T-helper 2 cell treated with Interferon-gamma antibody and Interleukin-4, amounts not matched to agents 5 μg/mL and 100 μg/mL, for 36 hours (primary cell): ENCODE results near the gene KIF17.
A peak's percentile ranks its signal among the peaks of the same experiment; 100 is the strongest.

Source experiments
- DNase-seq: peaks from one replicate; pipeline ENCODE4 v3.0.0; 2021; ENCODE audit warnings: low spot score
- H3K27ac Mint-ChIP-seq: one replicate; pipeline ENCODE4 v1.8.0; 2021; ENCODE audit warnings: mild to moderate bottlenecking, mixed read lengths
- H3K27me3 Mint-ChIP-seq: one replicate; pipeline ENCODE4 v1.8.0; 2021; ENCODE audit warnings: low read depth, mixed read lengths
- H3K36me3 Mint-ChIP-seq: one replicate; pipeline ENCODE4 v1.8.0; 2021; ENCODE audit warnings: low read depth, mixed read lengths
- H3K4me1 Mint-ChIP-seq: one replicate; pipeline ENCODE4 v1.8.0; 2021; ENCODE audit warnings: low read depth, mixed read lengths
- H3K4me3 Mint-ChIP-seq: one replicate; pipeline ENCODE4 v1.8.0; 2022; ENCODE audit warnings: mild to moderate bottlenecking, moderate library complexity, mixed read lengths
- H3K9me3 Mint-ChIP-seq: one replicate; pipeline ENCODE4 v1.8.0; 2021; ENCODE audit warnings: mixed read lengths

Gene KIF17

DNA sequence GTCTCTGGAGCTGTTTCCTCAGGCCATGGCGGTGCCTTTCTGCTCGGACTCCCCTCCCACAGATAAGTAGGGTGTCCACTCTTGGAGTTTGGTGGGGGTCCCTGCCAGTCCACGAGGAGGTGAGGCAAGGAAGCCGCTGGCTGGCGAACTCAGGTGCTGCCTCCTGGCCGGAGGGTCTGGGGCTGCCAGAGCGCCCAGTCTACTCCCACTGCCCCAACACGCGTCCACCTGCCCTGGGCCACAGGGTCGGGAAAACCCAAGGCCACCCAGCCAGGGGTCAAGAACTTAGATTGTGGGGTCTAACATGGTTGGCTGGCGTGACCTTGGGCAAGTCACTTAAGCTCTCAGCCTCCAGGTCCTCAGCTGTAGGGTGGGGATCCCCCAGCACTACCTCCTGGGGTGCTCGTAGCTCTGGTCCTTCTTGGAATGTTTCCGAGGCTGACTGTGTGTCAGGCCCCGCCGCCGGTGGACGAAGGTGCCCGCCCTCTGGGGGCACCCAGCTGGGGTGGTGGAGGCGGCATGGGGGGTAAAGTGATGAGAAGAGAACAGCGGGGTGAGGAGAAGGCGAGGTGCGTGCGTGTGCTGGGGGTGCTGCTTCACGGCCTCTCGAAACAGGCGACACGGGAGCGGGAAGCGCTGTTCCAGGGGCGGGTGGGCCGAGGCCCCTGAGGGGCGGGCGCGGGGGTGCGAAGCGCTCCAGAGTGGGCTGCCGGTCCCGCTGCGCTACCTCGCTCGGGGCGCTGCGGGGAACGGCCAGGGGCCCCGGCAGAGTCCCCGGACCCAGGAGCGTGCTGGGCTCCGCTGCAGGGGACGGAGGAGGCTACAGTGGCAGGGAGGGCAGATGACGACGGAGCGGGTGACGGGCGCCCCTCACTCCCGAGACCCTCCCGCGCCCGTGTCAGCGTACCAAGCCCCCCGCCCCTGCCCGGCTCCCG lies 13.5 kb upstream of the KIF17 start:
- Mint-ChIP-seq H3K27me3 (peaks cover 42% of the 10 kb centered on the region), H3K4me3 (peak overlapping the region; percentile 66), H3K9me3 (no peaks in the 10 kb centered on the region), H3K36me3 (peaks cover 4% of the 10 kb centered on the region), H3K27ac (no peak overlapping the region), H3K4me1 (peaks cover 17% of the 10 kb centered on the region)
- DNase-seq, result no peak

DNA sequence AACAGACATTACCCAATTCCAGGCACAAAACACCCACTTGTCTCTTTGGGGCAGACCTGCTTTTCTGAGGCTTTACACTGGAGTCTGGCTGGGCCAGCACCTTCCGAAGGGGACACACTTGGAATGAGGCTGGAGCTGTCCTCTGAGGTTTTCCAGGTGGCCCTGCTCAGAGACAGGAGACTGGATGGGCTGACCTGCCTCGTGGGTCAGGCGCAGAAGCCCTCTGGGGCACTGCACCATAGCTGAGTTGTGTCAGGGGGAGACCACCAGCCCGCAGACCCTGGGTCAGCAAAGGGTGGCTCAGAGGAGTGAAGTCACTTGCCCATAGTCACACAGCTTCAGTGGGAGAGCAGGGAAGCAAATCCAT lies 12.9 kb upstream of the KIF17 start:
- peaks cover 42% of the 10 kb centered on the region for H3K27me3 Mint-ChIP-seq
- no peaks in the 10 kb centered on the region for H3K9me3 Mint-ChIP-seq
- no peak for DNase-seq
- no peak overlapping the region for H3K27ac Mint-ChIP-seq
- peaks cover 17% of the 10 kb centered on the region for H3K4me1 Mint-ChIP-seq
- H3K36me3 Mint-ChIP-seq, result peaks cover under 1% of the 10 kb centered on the region
- peak overlapping the region; percentile 66 for H3K4me3 Mint-ChIP-seq

DNA sequence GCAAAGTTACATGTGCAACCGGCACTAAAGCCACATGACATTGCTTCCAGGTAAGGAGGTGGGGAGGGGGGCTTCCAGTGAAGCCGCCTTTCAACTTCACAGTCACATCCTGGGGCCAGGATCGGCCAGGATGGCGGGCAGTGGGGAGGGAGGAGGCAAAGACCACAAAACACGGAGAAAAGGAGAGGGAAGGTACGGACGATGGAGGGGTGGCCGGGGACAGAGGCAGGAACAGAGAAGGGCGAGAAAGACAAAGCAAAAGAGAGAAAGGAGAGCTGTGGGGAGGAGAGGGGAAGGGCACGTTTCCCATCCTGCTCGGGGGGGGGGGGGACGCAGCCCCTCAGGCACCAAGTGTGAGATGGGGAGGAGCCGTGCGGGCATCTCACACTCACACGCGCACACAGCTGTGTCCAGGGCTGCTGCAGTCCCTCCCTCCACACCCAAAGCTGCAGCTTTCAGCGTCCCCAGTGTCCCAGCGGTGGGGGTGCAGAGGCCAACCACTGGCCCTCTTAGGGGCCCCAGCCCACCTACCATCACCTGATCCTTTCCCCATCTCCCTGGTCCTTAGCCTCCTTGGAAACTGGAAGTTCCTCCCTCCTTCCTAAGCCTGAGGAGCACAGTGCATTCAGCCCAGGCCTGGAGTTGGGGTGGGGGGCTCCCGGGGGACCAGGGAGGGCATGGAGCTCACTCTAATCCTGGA lies 12.3 kb upstream of the KIF17 start:
- Mint-ChIP-seq H3K27me3 (peaks cover 42% of the 10 kb centered on the region), H3K4me3 (no peak overlapping the region)

DNA sequence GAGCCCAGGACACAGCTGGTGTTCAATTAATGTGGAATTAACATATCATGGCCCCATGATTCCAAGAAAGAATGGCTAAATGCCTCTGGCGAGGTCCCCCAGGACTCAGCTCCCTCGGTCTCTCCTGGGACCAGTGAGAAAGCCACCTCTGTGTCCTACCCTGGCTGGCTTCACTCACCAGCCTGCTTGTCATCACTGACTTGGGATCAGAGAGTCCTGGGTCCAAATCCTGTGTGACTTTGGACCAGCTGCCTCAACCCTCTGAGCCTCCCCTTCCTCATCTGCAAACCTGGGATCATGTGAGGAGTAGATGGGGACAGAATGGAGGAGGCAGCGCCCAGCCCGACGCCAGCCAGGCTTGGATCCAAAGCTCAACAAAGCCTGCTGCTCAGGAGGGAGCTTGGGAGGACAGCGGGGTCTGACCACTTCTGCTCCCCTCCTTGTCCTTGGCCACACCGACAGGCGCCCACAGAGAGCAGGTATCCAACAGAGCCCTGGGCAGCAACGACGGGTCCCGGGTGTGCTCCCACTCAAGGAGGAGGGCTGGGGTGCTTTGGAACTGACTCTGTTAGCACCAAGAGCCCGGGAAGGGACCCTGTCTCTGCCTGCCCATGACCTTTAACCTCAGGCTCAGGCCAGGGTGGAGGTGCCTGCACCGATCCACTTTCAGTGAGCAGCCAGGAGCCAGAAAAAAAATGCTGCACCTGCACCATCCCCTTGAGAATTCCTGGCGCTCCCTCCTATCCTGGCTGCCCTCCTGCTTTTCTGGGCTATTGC lies 11.5 kb upstream of the KIF17 start:
- H3K27ac Mint-ChIP-seq, result no peak overlapping the region
- H3K36me3 Mint-ChIP-seq, result no peaks in the 10 kb centered on the region
- no peak overlapping the region for H3K4me3 Mint-ChIP-seq

More for the DNA sequence above, 12.3 kb upstream of the KIF17 start:
- H3K9me3 Mint-ChIP-seq, result no peaks in the 10 kb centered on the region
- H3K27ac Mint-ChIP-seq, result no peak overlapping the region
- DNase-seq, result no peak
- peaks cover 17% of the 10 kb centered on the region for H3K4me1 Mint-ChIP-seq
- no peaks in the 10 kb centered on the region for H3K36me3 Mint-ChIP-seq

DNA sequence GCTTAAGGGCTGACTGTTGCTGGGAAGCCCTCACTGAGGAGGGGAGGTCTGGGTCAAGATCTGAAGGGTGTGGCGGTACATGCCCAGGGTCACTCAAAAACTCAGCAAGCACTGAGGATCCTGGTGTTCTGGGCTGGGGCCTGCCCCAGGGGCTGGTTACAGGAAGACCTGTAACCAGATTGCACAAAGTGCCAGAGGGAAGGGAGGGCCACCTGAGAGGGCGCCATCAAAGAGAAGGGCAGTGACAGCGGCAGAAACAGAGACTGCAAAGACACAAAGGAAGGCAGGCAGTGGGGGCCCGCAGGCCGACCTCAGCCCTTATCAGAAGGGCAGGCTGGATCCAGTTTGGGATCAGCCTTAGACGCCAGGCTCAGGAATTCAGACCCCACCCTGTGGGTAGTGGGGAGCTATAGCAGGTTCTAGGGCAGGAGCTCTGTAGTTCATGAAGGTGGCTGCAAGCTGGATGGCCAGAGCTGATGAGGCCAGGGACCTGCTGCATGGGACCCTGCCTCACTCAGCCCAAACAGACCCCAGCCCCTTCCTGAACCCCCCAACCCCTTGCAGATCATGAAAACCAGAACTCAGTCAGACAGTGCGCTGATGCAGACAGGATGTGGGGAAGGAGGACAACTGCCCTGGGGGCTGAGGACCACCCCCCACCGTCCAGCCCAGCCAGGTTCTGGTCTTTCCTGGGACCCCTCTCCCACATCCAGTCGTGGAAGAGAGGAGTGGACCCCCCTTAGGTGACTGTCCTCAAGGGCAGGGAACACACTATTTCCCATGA lies 10.8 kb upstream of the KIF17 start:
- no peak for DNase-seq
- H3K27me3 Mint-ChIP-seq, result peaks cover 42% of the 10 kb centered on the region
- no peak overlapping the region for H3K4me3 Mint-ChIP-seq
- no peaks in the 10 kb centered on the region for H3K9me3 Mint-ChIP-seq
- H3K27ac Mint-ChIP-seq, result no peak overlapping the region
- peaks cover 16% of the 10 kb centered on the region for H3K4me1 Mint-ChIP-seq
- no peaks in the 10 kb centered on the region for H3K36me3 Mint-ChIP-seq

More for the DNA sequence above, 11.5 kb upstream of the KIF17 start:
- Mint-ChIP-seq H3K4me1 (peaks cover 17% of the 10 kb centered on the region), H3K27me3 (peaks cover 42% of the 10 kb centered on the region), H3K9me3 (no peaks in the 10 kb centered on the region)
- no peak for DNase-seq

DNA sequence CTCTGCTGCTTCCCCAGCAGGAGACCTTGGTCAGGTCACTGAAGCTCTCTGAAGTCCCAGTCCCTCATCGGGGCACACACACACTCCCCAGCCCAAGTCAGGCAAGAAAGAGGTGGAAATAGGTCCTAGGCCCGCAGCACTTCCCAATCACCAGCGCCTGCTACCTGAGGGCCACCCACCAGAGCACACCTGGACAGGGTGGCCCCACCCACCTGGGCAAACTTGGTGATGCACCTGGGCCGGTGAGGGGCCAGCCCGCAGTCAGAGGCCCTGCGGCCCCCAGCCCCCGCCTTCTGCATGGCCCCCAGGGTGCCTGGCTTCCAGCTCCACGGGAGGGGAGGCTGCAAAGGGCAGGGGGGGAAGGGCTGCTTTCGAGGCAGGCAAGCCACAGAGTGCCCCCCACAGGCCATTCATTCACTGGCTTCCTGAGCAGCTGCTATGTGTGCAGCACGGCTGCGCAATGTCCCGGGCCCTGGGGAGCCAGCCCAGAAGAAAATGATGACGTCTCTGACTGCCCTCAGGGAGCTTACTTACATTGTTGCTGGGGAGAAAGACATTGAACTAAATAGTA lies 10.0 kb upstream of the KIF17 start:
- Mint-ChIP-seq H3K9me3 (no peaks in the 10 kb centered on the region), H3K4me1 (peaks cover 9% of the 10 kb centered on the region), H3K4me3 (no peak overlapping the region), H3K27ac (no peak overlapping the region), H3K36me3 (no peaks in the 10 kb centered on the region), H3K27me3 (peaks cover 38% of the 10 kb centered on the region)
- no peak for DNase-seq

DNA sequence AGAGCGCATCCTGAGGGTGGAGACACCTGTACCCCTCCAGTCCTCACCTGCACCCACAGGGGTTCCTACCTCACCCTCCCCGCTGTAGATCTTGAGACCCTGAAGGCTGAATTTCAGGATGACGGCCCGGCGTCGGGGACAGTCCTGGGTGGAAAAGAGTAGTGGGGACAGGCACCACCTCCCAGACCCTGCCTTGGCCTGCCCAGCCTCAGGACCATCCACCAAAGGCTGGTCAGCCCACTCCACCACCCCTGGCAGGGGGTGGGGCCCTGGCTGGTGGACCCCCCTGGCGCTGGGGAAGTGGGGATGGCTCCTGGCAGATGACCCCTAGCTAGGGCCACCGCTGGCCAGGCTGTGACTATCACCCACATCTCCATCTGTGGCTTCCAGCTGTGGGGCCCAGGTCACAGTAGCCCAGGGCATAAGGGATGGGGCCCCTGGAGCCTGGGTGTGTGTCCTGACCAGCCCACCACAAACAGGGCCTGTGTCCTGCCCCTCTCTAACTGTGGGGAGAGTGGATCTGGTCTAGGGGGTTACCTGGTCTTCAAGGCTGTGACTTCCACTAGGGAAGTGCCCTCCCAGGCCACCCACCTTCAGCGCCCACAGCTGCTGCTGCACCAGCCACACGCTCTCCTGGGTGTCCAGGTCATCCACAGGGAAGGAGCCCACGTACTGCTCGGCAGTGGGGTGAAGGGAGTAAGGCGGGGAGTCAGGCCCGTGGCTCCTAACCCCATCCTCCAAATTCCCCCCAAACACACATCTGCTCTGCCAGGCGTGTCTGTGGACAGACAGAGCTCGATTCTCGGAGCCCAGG lies 9.3 kb upstream of the KIF17 start:
- Mint-ChIP-seq H3K4me3 (no peak overlapping the region), H3K9me3 (no peaks in the 10 kb centered on the region), H3K4me1 (peaks cover 3% of the 10 kb centered on the region), H3K27me3 (peaks cover 33% of the 10 kb centered on the region), H3K27ac (no peak overlapping the region), H3K36me3 (no peaks in the 10 kb centered on the region)
- DNase-seq, result no peak

DNA sequence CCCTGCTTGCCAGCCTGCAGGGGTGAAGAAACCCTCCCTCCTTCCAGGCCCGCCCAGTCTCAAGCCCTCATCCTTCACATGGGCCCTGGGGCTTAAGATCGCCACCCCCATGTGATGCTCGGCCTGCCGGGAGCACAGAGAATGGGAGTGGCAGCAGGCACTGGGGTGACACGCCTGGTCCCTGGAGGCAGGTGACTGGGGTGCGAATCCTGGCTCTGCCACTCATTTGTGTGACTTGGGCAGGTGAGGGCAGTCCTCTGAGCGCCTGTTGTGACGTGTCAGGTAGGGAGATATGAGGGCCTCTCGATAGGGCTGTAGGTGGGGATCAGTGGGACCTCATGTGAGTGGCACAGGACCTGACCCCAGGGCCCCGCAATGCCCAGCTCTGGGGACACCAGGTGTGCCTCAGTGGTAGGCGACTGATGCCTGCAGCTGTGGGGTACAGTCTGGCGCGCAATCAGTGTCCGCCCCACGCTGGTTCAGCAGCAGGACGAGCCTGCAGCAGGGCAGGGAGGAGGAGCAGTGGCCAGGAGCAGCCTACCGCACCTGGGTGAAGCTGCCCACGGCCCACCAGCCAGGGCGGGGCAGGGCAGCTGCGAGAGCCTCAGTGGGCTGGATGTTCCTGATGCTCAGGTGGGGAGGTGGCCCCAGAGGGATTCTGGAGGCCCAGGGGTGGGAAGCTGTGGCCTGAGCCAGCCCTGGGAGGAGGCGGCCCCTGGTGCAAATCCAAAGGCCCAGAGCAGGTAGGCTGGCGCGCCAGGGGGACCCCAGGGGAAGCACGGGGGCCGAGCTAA lies 8.5 kb upstream of the KIF17 start:
- DNase-seq, result no peak
- peaks cover 32% of the 10 kb centered on the region for H3K27me3 Mint-ChIP-seq

DNA sequence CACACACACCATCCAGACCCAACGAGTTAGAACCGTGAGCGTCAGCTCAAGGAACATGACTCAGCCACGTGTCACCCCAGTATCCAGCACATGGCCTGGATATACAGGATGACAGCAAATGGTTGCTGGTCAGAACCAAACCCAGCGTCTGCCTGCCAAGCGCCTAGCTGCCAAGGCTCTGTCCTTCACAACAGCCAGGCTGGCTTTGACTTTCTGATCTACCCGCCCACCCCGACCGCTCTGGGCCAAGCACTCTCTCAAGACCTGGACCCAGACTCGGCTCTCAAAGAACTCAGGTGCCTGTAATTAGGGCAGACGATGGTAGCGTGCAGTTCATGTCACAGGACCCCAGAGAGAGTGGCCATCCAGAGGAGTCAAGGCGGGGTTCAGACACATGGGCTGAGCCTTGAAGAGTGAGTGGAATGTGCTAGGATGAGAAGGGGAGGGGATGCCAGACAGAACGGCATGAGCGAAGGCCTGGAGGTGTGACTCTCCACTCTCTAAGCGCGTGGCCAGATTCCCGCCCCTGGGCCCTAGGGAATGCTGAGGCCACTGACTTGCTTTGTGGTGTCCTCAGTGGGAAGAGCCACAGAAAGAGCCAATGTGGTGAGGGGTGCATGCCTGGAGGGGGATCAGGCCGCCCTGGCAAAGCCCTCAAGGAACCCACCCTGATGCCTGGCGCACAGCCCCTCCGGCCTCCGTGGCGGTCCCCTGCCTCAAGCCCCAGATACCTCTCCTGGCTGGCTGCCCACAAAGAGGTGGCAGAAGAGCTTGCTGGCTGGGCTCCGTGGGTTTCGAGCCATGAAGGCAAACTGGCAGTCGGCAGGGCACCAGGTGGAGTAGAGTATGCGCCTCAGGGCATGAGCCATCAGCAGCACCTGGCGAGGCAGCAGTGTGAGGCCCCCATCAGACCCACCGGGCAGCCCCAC lies 7.6 kb upstream of the KIF17 start:
- Mint-ChIP-seq H3K9me3 (no peaks in the 10 kb centered on the region), H3K36me3 (no peaks in the 10 kb centered on the region), H3K4me1 (peaks cover 3% of the 10 kb centered on the region), H3K4me3 (no peak overlapping the region), H3K27me3 (peaks cover 26% of the 10 kb centered on the region), H3K27ac (no peak overlapping the region)
- no peak for DNase-seq

More for the DNA sequence above, 8.5 kb upstream of the KIF17 start:
- H3K36me3 Mint-ChIP-seq, result no peaks in the 10 kb centered on the region
- H3K9me3 Mint-ChIP-seq, result no peaks in the 10 kb centered on the region
- no peak overlapping the region for H3K27ac Mint-ChIP-seq
- no peak overlapping the region for H3K4me3 Mint-ChIP-seq
- H3K4me1 Mint-ChIP-seq, result peaks cover 3% of the 10 kb centered on the region

DNA sequence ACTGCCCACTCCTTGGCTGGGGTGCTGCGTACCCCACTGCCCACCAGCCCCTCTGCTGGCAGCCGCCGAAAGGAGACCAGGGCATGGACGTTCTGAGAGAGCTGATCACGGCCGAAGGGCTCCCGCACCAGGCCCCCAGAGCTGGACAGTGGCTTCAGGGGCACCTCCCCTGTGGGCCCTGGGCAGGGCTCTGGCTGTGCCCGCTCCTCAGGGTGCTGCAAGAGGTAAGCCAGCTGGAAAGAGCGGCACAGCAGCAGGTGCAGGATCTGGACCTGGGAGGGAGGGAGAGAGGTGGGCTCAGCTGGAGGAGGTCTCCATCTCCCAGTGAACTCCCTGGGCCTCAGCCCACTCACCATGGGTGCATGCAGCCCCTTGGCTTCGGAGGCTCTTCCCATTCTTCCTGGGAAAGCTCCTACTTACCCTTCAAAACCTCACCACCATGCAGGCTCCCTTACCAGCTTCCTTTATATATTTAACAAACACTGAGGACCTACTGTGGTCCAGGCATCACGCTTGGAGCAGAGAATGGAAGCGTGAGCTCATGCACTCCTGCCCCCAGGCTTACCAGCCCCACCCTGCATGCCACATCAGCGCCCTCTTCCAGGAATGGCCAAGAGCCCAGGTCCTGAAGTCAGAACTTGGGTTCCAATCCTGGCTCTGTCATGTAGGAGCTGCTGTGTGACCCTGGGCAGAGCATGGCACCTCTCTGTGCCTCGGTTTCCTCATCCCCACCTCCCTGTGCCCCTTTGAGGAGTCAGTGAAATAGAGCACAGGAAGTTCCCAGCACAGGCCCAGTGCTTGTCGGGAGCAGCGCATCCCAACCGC lies 6.8 kb upstream of the KIF17 start:
- no peaks in the 10 kb centered on the region for H3K4me1 Mint-ChIP-seq
- no peaks in the 10 kb centered on the region for H3K36me3 Mint-ChIP-seq
- no peak for DNase-seq
- H3K27me3 Mint-ChIP-seq, result peaks cover 23% of the 10 kb centered on the region
- H3K27ac Mint-ChIP-seq, result no peak overlapping the region
- H3K9me3 Mint-ChIP-seq, result no peaks in the 10 kb centered on the region
- H3K4me3 Mint-ChIP-seq, result no peak overlapping the region
